OCI-LY7 (cell line): ENCODE measurements around the gene SPNS2.

ENCODE experiments used
- CTCF ChIP-seq: fragments of 200-600 bp; sonication (generic); conservative IDR thresholded peaks from 2 replicates; pipeline ENCODE4 v1.5.1; 2014; ENCODE audit warnings: mild to moderate bottlenecking, antibody characterized with exemption, low read length, moderate library complexity, mixed read lengths
- EZH2phosphoT487 ChIP-seq: fragments of 200-600 bp; sonication (generic); IDR thresholded peaks from 2 replicates; pipeline ENCODE4 v1.6.1; 2018; ENCODE audit warnings: low read depth, borderline replicate concordance, mild to moderate bottlenecking, mixed run types, antibody characterized with exemption, low read length, moderate library complexity, mixed read lengths

GRCh38 chr17:4487820-4488716, 10.6 kb upstream of the SPNS2 start:
- TF ChIP-seq CTCF (no peak), EZH2phosphoT487 (no peak)
